ENCODE results near the gene STPG1.

DNA sequence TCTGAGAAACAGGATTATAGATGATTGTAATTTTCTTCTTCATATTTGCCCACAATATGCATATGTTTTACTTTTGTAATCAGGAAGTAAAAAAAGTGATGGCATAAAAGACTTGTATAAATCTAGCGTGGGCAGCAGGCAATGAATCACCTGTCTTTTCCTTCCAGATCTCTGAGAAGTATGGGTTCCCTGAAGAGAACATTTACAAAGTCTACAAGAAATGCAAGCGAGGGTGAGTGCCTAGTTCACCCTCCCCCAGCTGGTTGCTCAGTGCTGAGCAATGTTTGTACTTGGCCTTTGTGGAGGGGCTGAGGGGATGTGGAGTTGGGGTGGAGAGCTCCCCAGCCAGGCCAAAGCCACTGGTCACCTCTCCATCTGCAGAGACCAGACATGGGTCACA is 63.7 kb downstream of the STPG1 start:
- no peak for TF ChIP-seq GATA2 (IDR thresholded peaks at IDR 0.05; ENCODE audit: low read depth, low read length)
- TF ChIP-seq GATA3 (IDR thresholded peaks at IDR 0.05; ENCODE audit: low read depth, low read length), result no peak
